Adrenal gland (tissue), 5 donors: ENCODE results near the gene CMTM4.

Source experiments
- POLR2A ChIP-seq, 2 donors: fragments of 450-650 bp; IDR thresholded peaks; one replicate each; pipeline ENCODE4 v1.6.1; 2017; ENCODE audit warnings: antibody characterized with exemption in 2 of 2, mild to moderate bottlenecking in 2 of 2, moderate library complexity in 1 of 2
- TF ChIP-seq, protein P1 (sequence below), 6 experiments: fragments of 450-650 bp in 4 of 6; fragments of 200-600 bp in 2 of 6; sonication (generic) in 1 of 6; IDR thresholded peaks; 1 replicate in 5 of 6; 2 replicates in 1 of 6; pipeline versions ENCODE4 v1.5.1 to v1.8.0; 2016 to 2021; ENCODE audit warnings: antibody characterized with exemption in 6 of 6, mild to moderate bottlenecking in 2 of 6, moderate library complexity in 1 of 6
- donor health status: DM: no; HTN: no; CAD: no.

DNA sequence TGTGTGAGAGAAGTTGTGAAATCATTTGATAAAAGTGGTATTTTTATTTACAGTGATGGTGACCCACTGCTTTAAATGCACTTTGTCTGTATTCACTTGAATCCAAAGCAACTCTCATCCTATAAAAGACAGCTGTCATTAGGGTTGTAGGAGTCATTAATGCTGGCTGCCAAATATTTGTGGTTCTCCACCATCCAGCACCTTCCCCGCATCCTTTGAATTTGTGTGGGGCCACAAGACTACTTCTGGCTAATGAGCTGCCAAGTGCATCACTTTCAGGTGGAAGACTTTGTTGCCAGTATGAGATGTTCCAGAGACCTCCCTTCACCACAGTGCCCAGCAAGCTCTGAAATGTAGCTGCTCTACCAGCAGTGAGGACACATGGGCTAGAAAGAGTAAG is 48.7 kb downstream of the CMTM4 start:
- TF ChIP-seq, protein P1, sequence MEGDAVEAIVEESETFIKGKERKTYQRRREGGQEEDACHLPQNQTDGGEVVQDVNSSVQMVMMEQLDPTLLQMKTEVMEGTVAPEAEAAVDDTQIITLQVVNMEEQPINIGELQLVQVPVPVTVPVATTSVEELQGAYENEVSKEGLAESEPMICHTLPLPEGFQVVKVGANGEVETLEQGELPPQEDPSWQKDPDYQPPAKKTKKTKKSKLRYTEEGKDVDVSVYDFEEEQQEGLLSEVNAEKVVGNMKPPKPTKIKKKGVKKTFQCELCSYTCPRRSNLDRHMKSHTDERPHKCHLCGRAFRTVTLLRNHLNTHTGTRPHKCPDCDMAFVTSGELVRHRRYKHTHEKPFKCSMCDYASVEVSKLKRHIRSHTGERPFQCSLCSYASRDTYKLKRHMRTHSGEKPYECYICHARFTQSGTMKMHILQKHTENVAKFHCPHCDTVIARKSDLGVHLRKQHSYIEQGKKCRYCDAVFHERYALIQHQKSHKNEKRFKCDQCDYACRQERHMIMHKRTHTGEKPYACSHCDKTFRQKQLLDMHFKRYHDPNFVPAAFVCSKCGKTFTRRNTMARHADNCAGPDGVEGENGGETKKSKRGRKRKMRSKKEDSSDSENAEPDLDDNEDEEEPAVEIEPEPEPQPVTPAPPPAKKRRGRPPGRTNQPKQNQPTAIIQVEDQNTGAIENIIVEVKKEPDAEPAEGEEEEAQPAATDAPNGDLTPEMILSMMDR (IDR thresholded peaks at IDR 0.05), result no peak
- no peak for TF ChIP-seq POLR2A (IDR thresholded peaks at IDR 0.05)
